HepG2 (cell line): ENCODE data around the gene RALB.

Source experiments
- BHLHE40 ChIP-seq: IDR thresholded peaks from 2 replicates; pipeline ENCODE4 v1.6.1; 2011; ENCODE audit warnings: low read length, improper control_type of control experiment
- CEBPG ChIP-seq: IDR thresholded peaks from 2 replicates; pipeline ENCODE4 v1.6.1; 2016
- CTCF ChIP-seq: sonication (generic); formaldehyde crosslinking; IDR thresholded peaks from 2 replicates; pipeline ENCODE4 v1.5.0; 2020; ENCODE audit warnings: mild to moderate bottlenecking, missing genetic modification reagents, moderate library complexity
- POLR2A ChIP-seq, 2 experiments: IDR thresholded peaks; 2 replicates each; pipeline ENCODE4 v1.6.1; 2011; ENCODE audit warnings: low read depth in 2 of 2, low read length in 2 of 2, mild to moderate bottlenecking in 1 of 2, moderate library complexity in 1 of 2; ENCODE audit not compliant: insufficient read depth in 1 of 2
- POLR2AphosphoS5 ChIP-seq: IDR thresholded peaks from 2 replicates; pipeline ENCODE4 v1.6.1; 2012; ENCODE audit warnings: low read depth, low read length
- RFX3 ChIP-seq: IDR thresholded peaks from 2 replicates; pipeline ENCODE4 v1.6.1; 2016; ENCODE audit warnings: missing biosample characterization, missing genetic modification reagents
- SALL2 ChIP-seq: sonication (generic); formaldehyde crosslinking; IDR thresholded peaks from 2 replicates; pipeline ENCODE4 v1.8.1; 2023; ENCODE audit warnings: mild to moderate bottlenecking, missing genetic modification reagents, inconsistent platforms
- ZNF296 ChIP-seq: sonication (generic); formaldehyde crosslinking; conservative IDR thresholded peaks from 2 replicates; pipeline ENCODE4 v1.5.0; 2020; ENCODE audit warnings: mild to moderate bottlenecking, missing genetic modification reagents
- ZNF75D ChIP-seq: sonication (generic); formaldehyde crosslinking; IDR thresholded peaks from 2 replicates; pipeline ENCODE4 v1.8.1; 2023; ENCODE audit warnings: missing genetic modification reagents, mild to moderate bottlenecking, borderline replicate concordance
- ZNF776 ChIP-seq: sonication (generic); formaldehyde crosslinking; IDR thresholded peaks from 2 replicates; pipeline ENCODE4 v1.4.0; 2020; ENCODE audit warnings: mild to moderate bottlenecking, missing genetic modification reagents
- ZNF792 ChIP-seq: IDR thresholded peaks from 2 replicates; pipeline ENCODE4 v1.6.1; 2016
- TF ChIP-seq, protein P1 (sequence below): IDR thresholded peaks from 2 replicates; pipeline ENCODE4 v1.6.1; 2016
- TF ChIP-seq, protein P2 (sequence below): sonication (generic); formaldehyde crosslinking; IDR thresholded peaks from 2 replicates; pipeline ENCODE4 v1.9.0; 2021; ENCODE audit warnings: mild to moderate bottlenecking, missing genetic modification reagents

DNA sequence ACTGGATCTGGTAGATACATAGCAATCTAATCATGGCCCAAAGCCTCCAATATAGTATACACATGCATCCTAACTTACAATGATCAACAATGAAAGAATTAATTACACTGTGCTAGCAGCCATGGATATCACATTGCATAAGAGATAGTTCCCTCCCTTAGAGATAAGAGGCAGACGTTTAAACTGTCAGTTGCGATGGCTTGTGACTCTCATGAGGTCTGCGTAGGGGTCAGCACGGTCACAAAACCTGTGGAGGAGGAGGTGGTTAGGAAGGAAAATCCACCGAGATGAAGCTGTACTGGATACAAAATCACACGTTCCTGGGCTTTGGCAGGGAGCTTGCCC is 800 bp upstream of the RALB start:
- TF ChIP-seq ZNF776 (CRISPR knock-in tag) (no peak), ZNF792 (no peak), CTCF (CRISPR knock-in tag) (no peak), ZNF75D (CRISPR knock-in tag) (no peak), ZNF296 (CRISPR knock-in tag) (no peak), CEBPG (CRISPR knock-in tag) (peak; percentile 25; the same call in 1 of the 2 replicates), BHLHE40 (no peak), POLR2A (IDR thresholded peaks at IDR 0.05; ENCODE audit: insufficient read depth in 1 of 2, low read depth in 2 of 2, low read length in 2 of 2) (no peak), SALL2 (CRISPR knock-in tag) (no peak), RFX3 (CRISPR knock-in tag) (no peak), POLR2AphosphoS5 (no peak)
- TF ChIP-seq, protein P1, sequence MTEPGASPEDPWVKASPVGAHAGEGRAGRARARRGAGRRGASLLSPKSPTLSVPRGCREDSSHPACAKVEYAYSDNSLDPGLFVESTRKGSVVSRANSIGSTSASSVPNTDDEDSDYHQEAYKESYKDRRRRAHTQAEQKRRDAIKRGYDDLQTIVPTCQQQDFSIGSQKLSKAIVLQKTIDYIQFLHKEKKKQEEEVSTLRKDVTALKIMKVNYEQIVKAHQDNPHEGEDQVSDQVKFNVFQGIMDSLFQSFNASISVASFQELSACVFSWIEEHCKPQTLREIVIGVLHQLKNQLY = no peak
- TF ChIP-seq, protein P2, sequence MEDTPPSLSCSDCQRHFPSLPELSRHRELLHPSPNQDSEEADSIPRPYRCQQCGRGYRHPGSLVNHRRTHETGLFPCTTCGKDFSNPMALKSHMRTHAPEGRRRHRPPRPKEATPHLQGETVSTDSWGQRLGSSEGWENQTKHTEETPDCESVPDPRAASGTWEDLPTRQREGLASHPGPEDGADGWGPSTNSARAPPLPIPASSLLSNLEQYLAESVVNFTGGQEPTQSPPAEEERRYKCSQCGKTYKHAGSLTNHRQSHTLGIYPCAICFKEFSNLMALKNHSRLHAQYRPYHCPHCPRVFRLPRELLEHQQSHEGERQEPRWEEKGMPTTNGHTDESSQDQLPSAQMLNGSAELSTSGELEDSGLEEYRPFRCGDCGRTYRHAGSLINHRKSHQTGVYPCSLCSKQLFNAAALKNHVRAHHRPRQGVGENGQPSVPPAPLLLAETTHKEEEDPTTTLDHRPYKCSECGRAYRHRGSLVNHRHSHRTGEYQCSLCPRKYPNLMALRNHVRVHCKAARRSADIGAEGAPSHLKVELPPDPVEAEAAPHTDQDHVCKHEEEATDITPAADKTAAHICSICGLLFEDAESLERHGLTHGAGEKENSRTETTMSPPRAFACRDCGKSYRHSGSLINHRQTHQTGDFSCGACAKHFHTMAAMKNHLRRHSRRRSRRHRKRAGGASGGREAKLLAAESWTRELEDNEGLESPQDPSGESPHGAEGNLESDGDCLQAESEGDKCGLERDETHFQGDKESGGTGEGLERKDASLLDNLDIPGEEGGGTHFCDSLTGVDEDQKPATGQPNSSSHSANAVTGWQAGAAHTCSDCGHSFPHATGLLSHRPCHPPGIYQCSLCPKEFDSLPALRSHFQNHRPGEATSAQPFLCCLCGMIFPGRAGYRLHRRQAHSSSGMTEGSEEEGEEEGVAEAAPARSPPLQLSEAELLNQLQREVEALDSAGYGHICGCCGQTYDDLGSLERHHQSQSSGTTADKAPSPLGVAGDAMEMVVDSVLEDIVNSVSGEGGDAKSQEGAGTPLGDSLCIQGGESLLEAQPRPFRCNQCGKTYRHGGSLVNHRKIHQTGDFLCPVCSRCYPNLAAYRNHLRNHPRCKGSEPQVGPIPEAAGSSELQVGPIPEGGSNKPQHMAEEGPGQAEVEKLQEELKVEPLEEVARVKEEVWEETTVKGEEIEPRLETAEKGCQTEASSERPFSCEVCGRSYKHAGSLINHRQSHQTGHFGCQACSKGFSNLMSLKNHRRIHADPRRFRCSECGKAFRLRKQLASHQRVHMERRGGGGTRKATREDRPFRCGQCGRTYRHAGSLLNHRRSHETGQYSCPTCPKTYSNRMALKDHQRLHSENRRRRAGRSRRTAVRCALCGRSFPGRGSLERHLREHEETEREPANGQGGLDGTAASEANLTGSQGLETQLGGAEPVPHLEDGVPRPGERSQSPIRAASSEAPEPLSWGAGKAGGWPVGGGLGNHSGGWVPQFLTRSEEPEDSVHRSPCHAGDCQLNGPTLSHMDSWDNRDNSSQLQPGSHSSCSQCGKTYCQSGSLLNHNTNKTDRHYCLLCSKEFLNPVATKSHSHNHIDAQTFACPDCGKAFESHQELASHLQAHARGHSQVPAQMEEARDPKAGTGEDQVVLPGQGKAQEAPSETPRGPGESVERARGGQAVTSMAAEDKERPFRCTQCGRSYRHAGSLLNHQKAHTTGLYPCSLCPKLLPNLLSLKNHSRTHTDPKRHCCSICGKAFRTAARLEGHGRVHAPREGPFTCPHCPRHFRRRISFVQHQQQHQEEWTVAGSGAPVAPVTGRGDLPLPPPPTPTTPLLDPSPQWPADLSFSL (CRISPR knock-in tag) = no peak
